T follicular helper cell (primary cell): ENCODE measurements around the gene ING5.
"Not testable (repeated sequence)": the region's sequence is repeated elsewhere in the genome, so short reads cannot be mapped to it uniquely, and the experiment has no call there.

Experiments used
- DNase-seq: peaks from one replicate; pipeline ENCODE4 v3.0.0-alpha.2; 2020; ENCODE audit warnings: low read depth

Gene ING5

DNA sequence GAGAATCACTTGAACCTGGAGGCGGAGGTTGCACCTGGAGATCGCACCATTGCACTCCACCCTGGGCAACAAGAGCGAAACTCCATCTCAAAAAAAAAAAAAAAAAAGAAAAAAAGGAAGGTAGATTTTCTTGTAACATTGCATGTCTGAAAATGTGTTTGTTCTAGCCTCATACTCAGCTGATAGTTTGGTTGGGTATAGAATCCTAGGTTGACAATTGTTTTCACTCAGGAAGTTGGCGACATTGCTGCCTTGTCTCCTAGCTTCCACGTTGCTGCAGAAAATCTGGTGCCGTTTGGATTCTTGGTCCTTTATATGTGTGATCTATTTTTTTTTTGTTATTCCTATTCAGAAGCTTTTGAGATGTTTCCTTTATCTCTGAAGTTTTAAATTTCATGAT, 4.7 kb downstream of the ING5 start:
- no peak for DNase-seq

DNA sequence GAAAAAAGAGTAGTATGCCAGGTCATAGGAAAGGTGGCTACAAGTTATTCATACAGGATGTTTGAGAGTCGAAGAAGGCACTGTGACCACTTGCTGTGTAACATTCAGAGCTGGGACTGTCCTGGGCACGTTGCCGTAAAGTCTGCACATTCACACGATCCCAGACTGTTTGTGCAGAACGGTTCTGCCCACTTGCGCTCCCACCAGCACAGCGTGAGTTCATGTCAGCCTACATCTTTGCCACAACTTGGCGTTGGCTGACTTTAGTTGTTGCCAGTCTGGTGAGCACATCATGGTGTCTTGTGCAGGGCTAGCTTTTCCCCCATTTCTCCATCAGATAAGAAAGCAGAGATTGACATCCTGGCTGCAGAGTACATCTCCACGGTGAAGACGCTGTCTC, 7.0 kb downstream of the ING5 start:
- DNase-seq: no peak

DNA sequence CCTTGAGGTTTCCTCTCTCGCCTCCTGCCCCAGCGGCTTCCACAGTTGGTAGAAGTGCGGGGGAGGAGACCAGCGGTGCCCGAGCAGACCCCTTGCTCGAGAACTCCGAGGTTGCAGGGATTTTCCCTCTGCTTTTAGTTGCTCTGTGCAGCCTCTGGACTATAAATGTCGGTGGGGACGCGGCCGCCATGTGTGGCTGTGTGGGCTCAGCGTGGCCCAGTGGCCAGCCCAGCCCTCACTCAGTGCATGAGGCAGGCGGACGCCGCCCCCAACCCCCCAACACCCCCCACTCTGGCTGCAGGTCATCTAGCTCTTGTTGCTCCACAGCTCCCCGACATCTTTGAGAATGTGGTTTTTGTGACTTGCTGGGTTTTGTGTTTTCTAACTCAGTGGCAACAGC, 17.3 kb downstream of the ING5 start:
- DNase-seq: no peak

DNA sequence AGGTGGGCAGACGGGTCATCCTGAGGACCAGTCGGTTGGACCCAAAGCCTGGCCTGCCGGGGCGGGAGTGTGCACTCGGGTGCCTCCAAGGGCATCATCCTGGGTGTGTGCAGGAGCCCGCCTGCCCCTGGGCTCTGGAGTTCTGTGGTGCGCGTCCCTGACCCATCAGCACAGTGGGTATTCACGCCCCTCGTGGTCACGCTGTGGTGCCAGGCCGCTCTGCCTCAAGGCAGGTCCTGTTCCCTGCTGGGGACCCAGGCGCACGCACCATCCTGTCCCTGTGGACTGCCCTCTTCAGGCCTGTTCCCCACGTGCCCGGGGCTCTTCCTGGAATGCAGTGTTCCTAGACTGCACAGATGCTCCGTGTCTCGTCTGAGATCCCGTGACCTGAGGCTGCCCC, 18.3 kb downstream of the ING5 start:
- DNase-seq: no peak

DNA sequence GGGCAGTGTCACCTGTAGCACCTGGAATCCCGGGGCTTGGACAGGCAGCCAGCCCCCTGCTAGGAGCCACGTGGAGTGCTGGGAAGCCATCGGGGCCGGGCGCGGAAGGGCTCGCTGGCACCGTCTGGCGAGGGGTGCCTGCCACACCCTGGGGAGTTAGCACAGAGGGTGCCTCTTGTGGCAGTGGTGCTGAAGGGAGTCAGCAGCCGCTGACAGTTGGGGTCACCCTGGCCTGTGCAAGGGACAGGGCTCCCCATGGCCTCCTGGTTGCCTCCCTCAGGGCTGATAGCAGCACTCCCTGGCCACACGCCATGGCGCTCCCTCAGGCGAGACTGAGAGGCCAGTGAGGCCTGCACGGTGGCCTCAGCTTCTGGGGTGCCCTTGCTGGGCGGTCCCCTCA, 18.7 kb downstream of the ING5 start:
- DNase-seq: no peak

DNA sequence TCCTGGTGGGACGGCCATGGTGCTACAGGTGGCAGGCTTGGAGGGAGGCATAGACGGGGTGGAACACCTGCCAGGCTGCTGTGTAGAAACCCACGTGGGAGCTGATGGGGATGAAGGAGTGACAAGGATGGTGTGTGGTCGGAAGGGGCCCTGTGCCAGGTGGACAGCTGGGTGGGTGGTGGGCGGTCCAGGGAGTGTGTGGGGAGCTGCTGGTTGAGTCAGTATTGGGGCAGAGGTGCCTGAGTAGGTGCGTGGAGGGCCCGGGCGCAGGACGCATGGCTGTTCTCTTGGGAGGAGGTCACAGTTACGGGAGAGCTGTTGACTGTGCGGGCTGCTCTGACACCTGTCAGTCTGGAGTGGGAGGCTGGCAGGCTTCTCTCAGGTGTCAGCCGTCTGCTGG, 20.0 kb downstream of the ING5 start:
- DNase-seq: no peak

DNA sequence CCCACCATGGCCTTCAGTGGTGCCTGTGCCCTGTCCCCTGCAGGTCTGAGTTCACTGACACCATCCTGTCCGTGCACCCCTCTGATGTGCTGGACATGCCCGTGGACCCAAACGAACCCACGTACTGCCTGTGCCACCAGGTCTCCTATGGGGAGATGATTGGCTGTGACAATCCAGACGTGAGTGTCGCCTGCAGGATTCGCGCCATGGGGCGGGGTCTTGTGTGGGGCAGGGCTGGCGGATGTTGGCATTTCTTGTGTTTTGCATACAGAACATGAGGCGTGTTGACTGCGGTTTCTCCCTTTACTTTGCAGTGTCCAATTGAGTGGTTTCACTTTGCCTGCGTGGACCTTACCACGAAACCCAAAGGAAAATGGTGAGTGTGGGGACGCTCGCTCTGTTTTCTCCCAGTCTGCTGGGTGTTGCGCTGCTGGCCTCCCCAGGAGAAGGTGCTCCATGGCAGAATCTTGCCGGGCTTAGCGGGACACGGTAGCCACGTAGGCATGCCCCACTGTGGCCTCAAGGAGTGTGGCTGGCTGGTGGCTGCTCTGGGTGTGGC, 21.1 kb downstream of the ING5 start:
- no peak for DNase-seq

DNA sequence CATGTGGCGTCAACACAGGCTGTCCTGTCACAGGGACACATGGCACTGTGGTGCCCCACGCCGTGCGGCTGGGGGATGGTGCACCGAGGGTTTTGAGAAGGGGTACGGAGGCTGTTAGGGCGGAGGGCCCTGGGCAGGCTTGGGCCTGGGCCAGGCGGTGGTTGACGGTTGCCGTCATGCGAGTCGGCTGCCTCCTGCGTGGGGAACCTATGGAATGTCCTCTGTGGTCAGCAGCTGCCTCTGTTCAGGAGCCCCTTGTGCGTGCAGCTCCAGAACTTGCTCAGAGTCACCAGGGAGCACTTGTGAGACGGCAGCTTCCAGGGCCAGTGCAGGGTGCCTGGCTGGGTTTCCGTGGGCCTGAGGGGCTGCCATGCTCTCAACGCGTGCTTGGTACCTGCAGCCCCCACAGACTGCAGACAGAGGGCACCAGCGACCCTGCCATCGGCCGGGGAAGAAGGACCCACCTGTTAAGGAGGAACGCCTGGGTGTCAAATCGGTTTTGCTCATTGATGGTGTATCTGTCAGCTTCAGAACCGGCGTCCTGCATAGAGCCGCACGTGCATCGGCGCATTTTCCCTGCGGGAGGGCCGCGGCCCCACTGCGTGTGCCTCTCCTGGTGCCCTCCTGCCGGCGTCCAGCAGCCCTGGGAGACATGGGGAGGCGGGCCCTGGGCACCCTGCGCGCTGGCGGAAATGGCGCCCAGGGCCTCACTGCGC, 22.6 kb downstream of the ING5 start:
- no peak for DNase-seq

DNA sequence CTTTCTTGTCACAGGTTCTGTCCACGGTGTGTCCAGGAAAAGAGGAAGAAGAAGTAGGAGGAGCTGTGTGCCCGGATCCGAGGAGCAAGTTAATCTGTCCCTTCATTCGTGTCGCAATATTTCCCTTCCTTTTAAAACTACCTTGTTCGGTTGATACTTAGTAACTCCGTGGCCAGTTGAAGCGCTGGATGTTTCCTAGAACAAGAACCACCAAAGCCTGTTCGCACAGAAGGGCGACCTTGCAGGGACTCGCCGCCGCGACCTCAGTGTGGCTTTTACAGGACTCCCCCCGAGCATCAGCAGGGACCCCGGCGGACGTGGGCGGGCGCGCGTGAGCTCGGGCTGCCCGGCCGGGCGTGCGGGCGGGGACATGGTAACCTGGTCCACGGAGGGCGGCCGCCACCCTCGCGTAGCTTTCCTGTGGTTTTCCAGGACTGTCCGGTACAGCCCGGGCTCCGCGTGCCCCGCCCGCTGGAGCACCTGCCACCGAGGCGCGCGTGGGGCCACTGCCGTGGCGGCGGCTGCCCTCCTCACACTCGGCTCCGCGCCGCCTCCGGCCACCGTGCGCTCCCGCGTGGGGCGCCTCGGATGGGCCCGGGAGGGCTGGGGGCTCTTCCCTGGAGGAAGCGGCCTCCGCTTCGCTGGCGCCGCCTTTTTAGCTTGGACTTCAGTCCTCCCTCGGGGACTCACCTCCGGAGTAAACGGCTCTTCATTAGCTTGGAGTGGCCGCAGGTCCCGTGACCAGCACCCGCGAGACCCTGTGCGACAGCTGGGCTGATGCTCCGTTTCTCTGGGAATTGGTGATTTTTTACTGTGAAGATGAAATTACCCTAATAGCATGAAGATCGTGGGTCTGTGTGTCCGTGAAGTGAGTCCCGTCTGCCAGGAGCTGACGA, 23.4 kb downstream of the ING5 start:
- DNase-seq: no peak

DNA sequence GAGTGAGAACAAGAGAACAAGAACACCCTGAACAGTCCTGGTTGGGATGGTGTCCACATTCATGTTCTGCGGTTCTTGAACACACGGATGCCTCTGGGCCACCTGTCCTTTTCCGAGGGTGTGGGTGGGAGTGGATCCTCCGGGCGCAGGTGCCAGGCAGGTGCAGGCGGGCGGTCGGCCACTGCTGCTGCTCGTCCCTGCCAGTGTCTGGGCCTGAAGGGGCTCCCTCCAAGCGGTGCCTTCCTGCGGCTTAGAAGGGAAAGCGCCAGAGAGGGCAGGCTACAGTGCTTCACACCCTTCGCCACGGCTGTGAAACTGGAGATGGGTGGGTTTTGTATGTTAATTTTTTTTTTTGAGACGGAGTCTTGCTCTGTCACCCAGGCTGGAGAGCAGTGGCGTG, 24.6 kb downstream of the ING5 start:
- DNase-seq: no peak

DNA sequence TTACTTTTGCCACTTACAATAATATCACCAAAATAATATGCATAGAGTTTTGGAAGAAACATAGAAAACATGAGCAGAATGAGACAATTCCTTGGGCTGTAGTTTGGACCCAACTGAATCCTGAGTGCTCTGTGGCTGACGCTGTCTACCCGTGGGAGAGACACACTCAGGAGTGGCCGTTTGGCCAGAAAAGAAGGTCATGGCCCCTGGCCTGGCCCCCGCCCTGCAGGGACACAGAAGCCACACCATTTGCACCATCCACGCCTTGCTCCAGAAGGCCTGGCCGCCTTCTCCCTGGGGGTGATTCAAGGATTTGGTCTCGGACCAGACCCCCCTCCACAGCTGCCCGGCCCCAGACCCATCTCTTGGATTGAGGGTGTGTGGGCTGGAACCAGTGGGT, 26.2 kb downstream of the ING5 start:
- DNase-seq: no peak

DNA sequence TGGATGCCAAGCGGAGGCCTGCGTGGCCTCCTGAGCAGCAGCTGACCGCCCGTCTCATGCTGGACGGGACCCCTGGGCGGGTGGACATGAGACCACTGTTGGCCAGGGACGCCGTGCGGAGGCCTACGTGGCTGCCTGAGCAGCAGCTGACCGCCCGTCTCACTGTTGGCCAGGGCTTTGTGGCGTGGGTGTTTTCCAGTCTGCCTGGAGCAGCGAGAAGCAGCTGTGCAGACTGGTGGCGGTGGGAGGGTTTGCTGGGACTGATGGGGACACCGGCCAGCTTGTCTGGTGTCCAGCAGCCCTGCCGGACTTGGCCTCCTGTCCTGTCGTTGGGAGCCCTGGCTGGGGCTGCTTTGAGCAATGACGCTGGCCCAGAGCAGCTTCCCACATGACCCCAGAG, 26.8 kb downstream of the ING5 start:
- no peak for DNase-seq

DNA sequence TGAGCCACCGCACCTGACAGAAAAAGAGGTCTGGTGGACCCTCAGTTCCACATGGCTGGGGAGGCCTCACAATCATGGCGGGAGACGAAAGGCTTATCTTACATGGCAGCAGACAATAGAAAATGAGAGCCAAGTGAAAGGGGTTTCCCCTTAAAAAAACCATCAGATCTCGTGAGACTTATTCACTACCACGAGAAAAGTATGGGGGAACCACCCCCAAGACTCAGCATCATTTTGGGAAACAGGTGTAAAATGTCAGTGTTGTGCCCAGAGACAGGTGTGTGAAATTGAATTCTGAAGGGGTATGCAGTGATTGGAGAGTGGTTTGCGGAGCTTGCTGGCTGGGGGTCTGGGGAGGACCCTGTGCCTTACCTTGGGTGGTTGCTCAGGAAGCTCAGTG, 28.0 kb downstream of the ING5 start:
- no peak for DNase-seq

DNA sequence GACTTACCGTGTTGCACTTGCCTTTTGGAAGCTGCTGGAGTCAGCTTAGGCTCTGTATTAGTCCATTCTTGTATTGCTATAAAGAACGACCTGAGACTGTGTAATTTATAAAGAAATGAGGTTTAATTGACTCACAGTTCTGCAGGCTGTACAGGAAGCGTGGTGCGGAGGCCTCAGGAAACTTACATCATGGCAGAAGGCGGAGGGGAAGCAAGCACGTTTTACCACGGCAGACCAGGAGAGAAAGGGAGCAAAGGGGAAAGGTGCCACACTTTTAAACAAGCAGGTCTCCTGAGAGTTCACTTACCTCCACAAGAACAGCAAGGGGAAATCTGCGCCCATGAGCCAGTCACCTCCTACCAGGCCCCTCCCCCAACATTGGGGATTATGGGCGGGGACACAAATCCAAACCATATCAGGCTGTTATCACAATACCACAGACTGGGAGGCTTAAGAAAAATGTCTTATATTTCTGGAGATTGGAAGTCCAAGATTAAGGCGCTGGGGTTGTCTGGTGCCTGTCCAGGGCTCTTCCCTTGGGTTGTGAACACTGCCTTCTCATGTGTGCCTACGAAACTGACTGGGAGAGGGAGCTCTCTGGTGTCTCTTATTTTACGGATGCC, 28.9 kb downstream of the ING5 start:
- DNase-seq: no peak

DNA sequence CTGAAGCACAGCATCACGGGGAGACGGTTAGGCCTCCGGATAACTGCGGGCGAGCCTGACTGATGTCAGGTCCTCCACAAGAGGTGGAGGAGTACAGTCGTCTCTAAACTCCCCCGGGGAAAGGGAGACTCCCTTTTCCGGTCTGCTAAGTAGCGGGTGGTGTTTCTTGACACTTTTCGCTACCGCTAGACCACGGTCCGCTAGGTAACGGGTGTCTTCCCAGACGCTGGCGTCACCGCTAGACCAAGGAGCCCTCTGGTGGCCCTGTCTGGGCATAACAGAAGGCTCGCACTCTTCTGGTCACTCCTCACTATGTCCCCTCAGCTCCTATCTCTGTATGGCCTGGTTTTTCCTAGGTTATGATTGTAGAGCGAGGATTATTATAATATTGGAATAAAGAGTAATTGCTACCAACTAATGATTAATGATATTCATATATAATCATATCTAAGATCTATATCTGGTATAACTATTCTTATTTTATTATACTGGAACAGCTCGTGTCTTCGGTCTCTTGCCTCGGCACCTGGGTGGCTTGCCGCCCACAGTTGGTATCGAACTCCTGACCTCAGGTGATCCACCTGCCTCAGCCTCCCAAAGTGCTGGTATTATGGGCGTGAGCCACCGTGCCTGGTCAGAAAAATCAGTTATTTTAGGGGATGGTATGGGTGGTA, 30.8 kb downstream of the ING5 start:
- not testable (repeated sequence) for DNase-seq

DNA sequence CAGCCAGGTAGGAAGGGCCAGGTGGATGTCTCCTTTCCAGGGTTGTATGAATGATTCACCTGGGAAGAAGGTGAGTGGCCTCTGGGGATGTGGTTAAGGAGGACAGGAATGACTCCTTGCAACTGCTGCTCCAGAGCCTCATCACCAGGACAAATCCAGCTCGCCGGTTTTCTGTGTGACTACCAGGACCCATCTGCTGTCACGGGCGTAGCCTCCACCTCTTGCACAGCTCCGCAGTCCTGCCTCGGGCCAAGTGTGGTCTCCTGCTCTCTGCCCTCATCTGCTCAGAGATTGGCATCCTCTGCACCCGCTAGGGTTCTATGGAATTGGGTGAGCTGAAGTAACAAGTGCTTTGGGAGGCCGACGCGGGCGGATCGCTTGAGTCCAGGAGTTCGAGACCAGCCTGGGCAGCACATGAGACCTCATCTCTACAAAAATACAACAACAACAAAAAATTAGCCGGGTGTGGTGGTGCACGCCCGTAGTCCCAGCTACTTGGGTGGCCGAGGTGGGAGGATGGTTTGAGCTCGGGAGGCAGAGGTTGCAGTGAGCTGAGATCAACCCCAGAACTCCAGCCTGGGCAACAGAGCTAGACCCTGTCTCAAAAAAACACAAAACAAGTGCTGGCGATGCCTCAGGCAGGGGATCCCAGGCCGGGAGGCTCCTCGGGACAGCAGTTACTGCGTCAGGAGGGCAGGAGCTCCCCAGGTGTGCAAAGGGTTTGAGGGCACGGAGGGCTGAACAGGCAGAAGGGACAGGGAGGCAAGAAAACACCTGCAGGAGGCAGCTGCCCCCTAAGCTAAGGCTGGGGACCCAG, 31.8 kb downstream of the ING5 start:
- no peak for DNase-seq

DNA sequence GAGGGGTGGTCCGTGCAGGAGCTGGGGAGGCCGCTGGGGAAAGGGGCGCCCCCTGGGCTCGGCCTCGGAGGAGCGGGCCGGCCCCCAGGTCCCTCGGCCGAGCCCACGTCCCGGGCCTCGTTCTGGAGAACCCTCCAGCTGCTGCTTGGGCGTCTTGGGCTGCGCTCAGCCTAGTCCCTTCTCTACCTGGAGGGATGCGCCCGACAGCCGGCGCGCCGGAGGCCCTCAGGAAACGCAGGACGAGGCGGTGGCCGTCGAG, 32.3 kb downstream of the ING5 start:
- DNase-seq: no peak

DNA sequence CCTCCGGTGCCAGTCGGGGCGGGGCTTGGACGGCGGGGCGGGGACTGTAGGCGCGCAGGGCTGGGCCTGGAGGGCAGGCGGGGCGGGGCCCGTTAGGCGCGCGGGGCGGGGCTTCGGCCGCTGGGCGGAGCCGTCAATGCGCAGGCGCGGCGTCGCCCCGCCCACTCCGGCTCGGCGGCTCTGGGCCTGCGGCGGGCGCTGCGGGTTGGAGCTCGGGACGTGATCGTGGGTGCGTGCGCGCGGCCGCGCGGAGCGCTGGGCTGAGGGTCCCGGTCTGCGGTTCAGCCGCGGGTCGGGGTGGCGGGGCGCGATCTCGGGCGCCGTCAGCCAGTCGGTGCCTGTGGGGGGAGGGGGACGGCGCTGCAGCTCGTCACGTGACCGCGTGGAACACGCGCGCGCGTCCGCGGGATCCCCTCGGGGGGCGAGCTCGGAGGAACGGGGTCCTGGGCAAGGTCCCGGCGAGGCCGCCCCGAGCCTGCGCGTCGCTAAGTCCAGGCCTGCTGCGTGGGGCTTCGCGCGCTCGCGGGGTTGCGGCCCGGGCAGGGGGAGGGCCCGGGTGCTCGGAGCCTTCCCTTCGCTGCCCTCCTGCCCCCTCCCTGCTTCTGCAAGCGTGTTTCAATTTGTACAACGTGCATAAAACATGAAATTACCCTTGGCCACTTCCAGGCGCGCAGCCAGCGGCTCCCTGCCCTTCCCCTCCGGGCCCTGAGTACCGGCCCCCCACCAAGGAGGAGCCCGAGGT, 32.8 kb downstream of the ING5 start, which contains the start of gene D2HGDH:
D2HGDH (plus strand) TSS at position 164 of the 742 bp plus-strand sequence. CDS start 595 bp downstream, outside the sequence.
- peak; percentile 89 for DNase-seq

DNA sequence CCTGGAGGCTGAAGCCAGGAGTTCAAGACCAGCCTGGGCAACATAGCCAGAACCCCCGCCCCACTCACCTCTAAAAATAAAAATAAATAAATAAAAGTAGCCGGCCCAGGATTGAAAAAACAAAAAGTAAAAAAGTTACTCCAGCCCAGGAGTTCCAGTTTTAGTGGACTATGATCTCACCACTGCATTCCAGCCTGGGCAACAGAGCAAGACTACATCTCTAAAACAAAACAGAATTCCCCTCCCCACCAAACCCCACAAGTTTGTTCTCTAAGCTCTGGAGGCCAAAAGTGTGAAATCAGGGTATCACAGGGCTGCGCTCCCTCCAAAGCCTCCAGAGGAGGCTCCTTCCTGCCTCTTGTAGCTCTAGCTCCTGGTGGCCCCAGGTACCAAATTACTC, 34.3 kb downstream of the ING5 start:
- no peak for DNase-seq

DNA sequence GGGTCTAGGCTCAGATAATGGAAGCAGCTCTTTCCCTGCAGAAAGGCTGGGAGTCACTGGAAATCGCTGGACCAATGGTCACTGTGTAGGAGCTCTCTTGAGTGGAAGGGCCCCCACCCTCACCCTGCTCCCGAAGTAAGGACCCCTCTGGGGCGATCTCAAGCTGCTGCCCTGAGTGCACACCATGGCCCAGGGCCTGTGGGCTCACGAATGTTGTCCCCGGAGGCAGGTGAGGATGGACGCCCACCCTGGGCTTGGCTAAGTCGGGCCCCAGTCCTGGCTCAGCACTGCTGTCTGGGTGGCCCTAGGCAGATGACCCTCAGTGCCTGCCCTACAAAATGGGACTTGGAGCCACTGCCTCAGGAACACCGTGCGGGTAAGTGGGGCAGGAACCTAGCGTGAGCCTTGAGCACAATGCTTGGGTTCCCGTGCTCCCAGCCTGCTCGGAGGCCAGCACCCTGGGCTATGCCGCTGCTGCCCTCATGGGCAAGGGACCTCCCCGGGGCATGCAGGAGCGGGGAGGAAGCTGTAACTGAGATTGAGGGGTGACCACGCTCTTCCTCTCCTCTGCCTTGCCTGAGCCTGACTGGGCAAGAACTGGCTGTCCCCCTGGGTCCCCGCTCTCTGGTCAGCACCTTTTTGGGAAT, 36.3 kb downstream of the ING5 start:
- DNase-seq: no peak
